Measurements from ENCODE around the gene SLC35F3. TPM values are rescaled to one million over a fixed set of nuclear protein-coding genes. Genes with fewer than 3 reads are reported as not detected.

The SLC35F3 gene
- total and polyA plus RNA-seq, 9 of the 15 experiments (the other 6 are each of a cell fraction or from before 2014, with no cell fraction given), result 0.04 to 0.07 (median 0.04) TPM; not detected in 6

GRCh38 chr1:234361102-234361603 is 456.7 kb downstream of the SLC35F3 start (continued):
- no peak for TF ChIP-seq HDAC3 (IDR thresholded peaks at IDR 0.05; ENCODE audit: borderline replicate concordance, partially characterized antibody)

GRCh38 chr1:234362558-234362957 is 458.1 kb downstream of the SLC35F3 start:
- Histone ChIP-seq H3K9me3 (replicated peaks; ENCODE audit: control insufficient read depth, insufficient read depth, low read depth, low read length) (no peaks in the 10 kb centered on the region), H3K9me1 (ENCODE audit: control insufficient read depth, insufficient read depth, low read length) (no peaks in the 10 kb centered on the region), H3K27ac (ENCODE audit: extremely low read depth, low read depth, low read length) (no peak overlapping the region), H2AFZ (ENCODE audit: low read depth, low read length) (no peak overlapping the region), H3K27me3 (ENCODE audit: control insufficient read depth in 2 of 2, insufficient read depth in 2 of 2, low read length in 2 of 2) (no peaks in the 10 kb centered on the region), H3K4me3 (no peak overlapping the region), H3K4me2 (ENCODE audit: insufficient read depth, low read length) (no peak overlapping the region), H3K9ac (ENCODE audit: insufficient read depth in 1 of 2, low read depth in 2 of 2, low read length in 2 of 2) (no peak overlapping the region), H4K20me1 (replicated peaks; ENCODE audit: control insufficient read depth, insufficient read depth, low read length) (no peaks in the 10 kb centered on the region), H3K79me2 (ENCODE audit: control insufficient read depth, insufficient read depth, low read length) (no peaks in the 10 kb centered on the region), H3K4me1 (replicated peaks in 1 of 2; ENCODE audit: control insufficient read depth in 2 of 2, insufficient read depth in 2 of 2, low read length in 2 of 2) (peaks cover 0 to 20% of the 10 kb centered on the region in 2 experiments; a peak in 2 of 5 replicates), H3K36me3 (ENCODE audit: control insufficient read depth, insufficient read depth, low read length) (no peaks in the 10 kb centered on the region)
- 73% methylated on average over 2 of the region's 2 CpGs for WGBS (ENCODE audit: insufficient coverage, low coverage, missing lambda C conversion rate)
- DNase-seq (ENCODE audit: extremely low read depth in 1 of 4, low spot score in 3 of 4) (no peak), FAIRE-seq (no peak), ATAC-seq (no peak)
- BruUV-seq (replicated peaks), result no TSS peak
- in situ Hi-C loops (cut with MboI), result no loop called here
- POLR2A ChIA-PET, result no interaction called here
- CTCF ChIA-PET (ENCODE audit: low intra/inter-chr PET ratio), result no interaction called here
- intact Hi-C loops (cut with micrococcal nuclease), result no loop called here
- no peak for TF ChIP-seq SUPT5H (IDR thresholded peaks at IDR 0.05)
- peak; percentile 71 for TF ChIP-seq MAFF (IDR thresholded peaks at IDR 0.05; ENCODE audit: low read length)
- TF ChIP-seq NCOA2 (IDR thresholded peaks at IDR 0.05; ENCODE audit: partially characterized antibody in 2 of 2), result no peak
- TF ChIP-seq CEBPZ (IDR thresholded peaks at IDR 0.05; ENCODE audit: borderline replicate concordance, low read depth, low read length), result no peak
- TF ChIP-seq MAFG (tag; conservative IDR thresholded peaks at IDR 0.05), result peak; percentile 85
- no peak for TF ChIP-seq ZBTB7A (IDR thresholded peaks at IDR 0.05; ENCODE audit: borderline replicate concordance, control insufficient read depth, low read depth, low read length)
- TF ChIP-seq C11orf30 (IDR thresholded peaks at IDR 0.05; ENCODE audit: low read depth), result peak; percentile 88
- TF ChIP-seq ZZZ3 (IDR thresholded peaks at IDR 0.05), result no peak
- TF ChIP-seq ZHX1 (conservative IDR thresholded peaks at IDR 0.05; ENCODE audit: low read length), result no peak
- no peak for TF ChIP-seq SAFB2 (IDR thresholded peaks at IDR 0.05; ENCODE audit: borderline replicate concordance, low read depth, low read length, severe bottlenecking)
- TF ChIP-seq PHB2 (IDR thresholded peaks at IDR 0.05; ENCODE audit: low read depth), result no peak
- peak; percentile 17; the same call in 1 of the 2 replicates for TF ChIP-seq NFE2 (IDR thresholded peaks at IDR 0.05; ENCODE audit: low read depth)
- no peak for TF ChIP-seq ARID2 (IDR thresholded peaks at IDR 0.05)
- TF ChIP-seq NFE2L1 (tag; IDR thresholded peaks at IDR 0.05; ENCODE audit: borderline replicate concordance, low read depth), result no peak
- TF ChIP-seq BCL6 (CRISPR knock-in tag; IDR thresholded peaks at IDR 0.05), result no peak
- no peak for TF ChIP-seq ZNF699 (CRISPR knock-in tag; IDR thresholded peaks at IDR 0.05; ENCODE audit: insufficient replicate concordance)

Measured in K562 (cell line).